Measurements from ENCODE around the gene BTF3.

DNA sequence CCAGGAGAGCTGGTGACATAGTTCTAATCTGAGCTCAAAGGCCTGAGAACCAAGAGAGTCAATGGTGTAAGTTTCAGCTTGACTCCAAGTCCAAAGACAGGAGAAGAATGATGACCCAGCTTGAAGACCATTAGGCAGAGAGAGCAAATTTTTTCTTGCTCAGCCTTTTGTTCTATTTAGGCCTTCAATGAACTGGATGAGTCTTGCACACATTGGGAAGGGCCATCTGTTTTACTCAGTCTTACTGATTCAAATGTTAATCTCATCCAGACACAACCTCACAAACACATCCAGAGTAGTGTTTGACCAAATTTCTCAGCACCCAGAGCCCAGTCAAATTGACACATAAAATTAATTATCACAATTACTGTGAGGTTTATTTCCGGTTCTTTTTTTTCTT is 7.1 kb upstream of the BTF3 start:
- TF ChIP-seq CTCF (IDR thresholded peaks at IDR 0.05) (no peak), POLR2AphosphoS5 (IDR thresholded peaks at IDR 0.05; ENCODE audit: low read depth, low read length) (no peak), SIN3A (IDR thresholded peaks at IDR 0.05; ENCODE audit: borderline replicate concordance, insufficient read depth, low read depth, low read length) (no peak), REST (IDR thresholded peaks at IDR 0.05; ENCODE audit: insufficient read depth in 1 of 2, low read depth in 2 of 2, low read length in 1 of 2) (no peak)

Measured in Panc1 (cell line).